Activated T-cell treated with anti-CD3 and anti-CD28 coated beads, Interleukin-2, amount 50 U/mL, for 72 hours (primary cell): Measurements from ENCODE around the gene PDHB. TPM values are rescaled to one million over a fixed set of nuclear protein-coding genes. Genes with fewer than 3 reads are reported as not detected.

Source experiments
- ATAC-seq, 2 donors: fragments of 150-1000 bp; cut with Tn5 transposase; replicated peaks in 1 of 2; 2 replicates each; pipeline ENCODE4 v1.10.0; 2021; ENCODE audit warnings: moderate library complexity in 2 of 2, mild to moderate bottlenecking in 1 of 2
- DNase-seq, 2 donors: peaks; one replicate each; pipeline ENCODE4 v3.0.0; 2021 to 2022; ENCODE audit warnings: mixed read lengths in 1 of 2
- H3K27ac Mint-ChIP-seq: one replicate; pipeline ENCODE4 v1.8.0; 2022; ENCODE audit warnings: mild to moderate bottlenecking, moderate library complexity, mixed read lengths
- H3K27me3 Mint-ChIP-seq: one replicate; pipeline ENCODE4 v1.8.0; 2022; ENCODE audit warnings: low read depth, mixed read lengths
- H3K36me3 Mint-ChIP-seq, 2 donors: one replicate each; pipeline ENCODE4 v1.8.0; 2022; ENCODE audit warnings: mixed read lengths in 2 of 2, mild to moderate bottlenecking in 1 of 2; ENCODE audit not compliant: insufficient read depth in 2 of 2
- H3K4me1 Mint-ChIP-seq: one replicate; pipeline ENCODE4 v1.8.0; 2022; ENCODE audit warnings: low read depth, mixed read lengths
- H3K4me3 Mint-ChIP-seq, 2 donors: one replicate each; pipeline ENCODE4 v1.8.0; 2022; ENCODE audit warnings: mild to moderate bottlenecking in 2 of 2, mixed read lengths in 2 of 2, moderate library complexity in 2 of 2
- H3K9me3 Mint-ChIP-seq, 2 donors: one replicate each; pipeline ENCODE4 v1.8.0; 2022; ENCODE audit warnings: mixed read lengths in 2 of 2
- total RNA-seq, 2 donors: library from RNA; stranded (reverse); gene quantifications; one replicate each; pipeline ENCODE4 v1.2.3, GENCODE V29; 2022

PDHB gene
- total RNA-seq = 10 to 100 TPM; 36.9 to 40.5 TPM

GRCh38 chr3:58433400-58434167 lies at the start of gene PDHB:
TSS of gene PDHB (minus strand) at chr3:58433832. CDS start at chr3:58433809, 23 bp downstream.
- Mint-ChIP-seq H3K4me3 (peak within 1 kb of the TSS; percentile 93 to 97), H3K27me3 (no peaks in the 10 kb centered on the region), H3K4me1 (peaks cover 43% of the 10 kb centered on the region), H3K9me3 (no peaks in the 10 kb centered on the region), H3K36me3 (peaks cover 4 to 14% of the 10 kb centered on the region in 2 donors), H3K27ac (peak within 1 kb of the TSS; percentile 87)
- DNase-seq (peak; percentile 91 to 93), ATAC-seq (peak; percentile 94 to 95)

DNA sequence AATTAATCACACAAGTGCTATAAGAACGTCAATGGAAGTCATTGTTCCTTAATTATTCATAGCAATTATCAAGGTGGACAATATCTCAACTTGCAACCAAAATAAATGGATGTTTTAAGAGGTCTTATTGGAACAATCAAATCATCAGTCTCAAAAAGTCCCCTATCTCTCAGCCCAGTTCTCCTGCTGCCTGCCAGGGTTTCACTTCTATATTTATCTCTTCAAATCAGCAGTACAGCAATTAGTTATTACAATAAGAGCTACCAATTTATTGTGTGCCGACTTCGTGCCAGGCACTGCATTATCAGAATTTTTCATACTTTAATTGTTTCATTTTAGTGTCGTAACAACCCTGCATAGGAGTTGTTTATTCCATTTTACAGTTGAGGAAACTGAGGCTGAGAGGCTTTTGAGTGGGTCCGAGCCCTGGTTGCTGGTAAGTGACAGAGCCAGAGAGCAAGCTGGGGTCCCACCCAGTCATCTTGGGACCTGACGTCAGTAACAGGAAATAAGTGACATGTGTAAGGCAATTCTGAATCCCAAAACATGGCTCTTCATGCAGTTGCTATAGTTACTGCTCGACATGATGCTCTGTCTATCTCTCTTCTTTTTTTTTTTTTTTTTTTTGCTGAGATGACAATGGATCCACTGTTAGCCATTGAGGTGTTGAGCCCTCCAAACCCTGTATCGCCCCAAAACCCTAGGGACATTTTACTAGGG lies 49.4 kb upstream of the PDHB start:
- peaks cover 32% of the 10 kb centered on the region for H3K27me3 Mint-ChIP-seq
- peaks cover 0 to 2% of the 10 kb centered on the region in 2 donors for H3K9me3 Mint-ChIP-seq
- no peak overlapping the region for H3K27ac Mint-ChIP-seq
- no peak for DNase-seq
- H3K4me3 Mint-ChIP-seq = no peak overlapping the region
- peaks cover 14% of the 10 kb centered on the region for H3K4me1 Mint-ChIP-seq
- H3K36me3 Mint-ChIP-seq = peaks cover 0 to 2% of the 10 kb centered on the region in 2 donors
- ATAC-seq = peak; percentile 54 to 80

DNA sequence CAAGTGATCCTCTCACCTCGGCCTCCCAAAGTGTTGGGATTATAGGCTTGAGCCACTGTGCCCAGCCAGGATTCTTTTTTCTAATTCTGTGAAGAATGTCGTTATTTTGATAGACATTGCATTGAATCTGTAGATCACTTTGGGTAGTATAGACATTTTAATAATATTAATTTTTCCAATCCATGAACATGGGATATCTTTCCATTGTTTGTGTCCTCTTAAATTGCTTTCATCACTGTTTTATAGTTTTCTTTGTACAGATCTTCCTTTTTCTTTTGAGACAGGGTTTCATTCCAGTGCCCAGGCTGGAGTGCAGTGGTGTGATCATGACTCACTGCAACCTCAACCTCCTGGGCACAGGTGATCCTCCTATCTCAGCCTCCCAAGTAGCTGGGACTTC lies 46.7 kb upstream of the PDHB start:
- Mint-ChIP-seq H3K4me3 (no peak overlapping the region), H3K27me3 (peaks cover 10% of the 10 kb centered on the region), H3K4me1 (peaks cover 6% of the 10 kb centered on the region), H3K9me3 (peaks cover 0 to 2% of the 10 kb centered on the region in 2 donors), H3K36me3 (peaks cover 0 to 2% of the 10 kb centered on the region in 2 donors), H3K27ac (no peak overlapping the region)
- no peak for DNase-seq
- no peak for ATAC-seq

GRCh38 chr3:58478781-58479180 lies 45.1 kb upstream of the PDHB start:
- no peak overlapping the region for H3K4me3 Mint-ChIP-seq
- H3K9me3 Mint-ChIP-seq = peaks cover 0 to 2% of the 10 kb centered on the region in 2 donors
- ATAC-seq = no peak
- H3K36me3 Mint-ChIP-seq = peaks cover 0 to 2% of the 10 kb centered on the region in 2 donors
- no peak for DNase-seq
- H3K27ac Mint-ChIP-seq = no peak overlapping the region
- H3K27me3 Mint-ChIP-seq = peaks cover 10% of the 10 kb centered on the region
- peaks cover 21% of the 10 kb centered on the region for H3K4me1 Mint-ChIP-seq

DNA sequence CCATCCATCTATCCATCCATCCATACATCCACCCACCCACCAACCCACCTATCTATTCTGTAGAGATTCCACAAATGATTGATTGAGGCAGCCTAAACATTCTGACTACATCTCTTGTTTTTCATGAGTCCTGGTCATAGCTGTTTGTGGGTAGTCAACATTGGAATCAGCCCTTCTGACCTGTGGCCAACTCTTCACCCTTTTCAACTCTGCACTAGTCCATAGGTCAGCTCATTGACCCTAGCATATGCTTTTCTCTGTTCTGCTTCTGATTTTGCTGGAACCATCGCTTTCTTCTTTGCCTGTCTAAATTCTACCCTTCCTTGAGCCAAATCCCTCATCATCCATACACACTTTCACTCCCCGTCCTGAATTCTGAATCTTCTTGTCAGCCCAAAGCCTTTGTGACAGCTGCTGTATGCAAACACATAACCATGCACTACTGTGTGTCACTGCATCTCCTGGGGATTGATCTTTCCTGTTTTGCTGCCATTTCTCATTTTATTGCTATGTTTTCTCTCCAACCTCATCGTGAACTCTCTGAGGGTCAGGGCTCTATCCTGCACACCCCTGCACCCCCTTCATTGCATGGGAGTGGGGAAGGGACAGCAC lies 41.4 kb upstream of the PDHB start:
- peaks cover 0 to 2% of the 10 kb centered on the region in 2 donors for H3K9me3 Mint-ChIP-seq
- H3K27me3 Mint-ChIP-seq = peaks cover 13% of the 10 kb centered on the region
- H3K36me3 Mint-ChIP-seq = peaks cover 0 to 2% of the 10 kb centered on the region in 2 donors
- H3K4me3 Mint-ChIP-seq = no peak overlapping the region
- ATAC-seq (no peak), DNase-seq (no peak)
- no peak overlapping the region for H3K27ac Mint-ChIP-seq
- H3K4me1 Mint-ChIP-seq = peaks cover 48% of the 10 kb centered on the region

DNA sequence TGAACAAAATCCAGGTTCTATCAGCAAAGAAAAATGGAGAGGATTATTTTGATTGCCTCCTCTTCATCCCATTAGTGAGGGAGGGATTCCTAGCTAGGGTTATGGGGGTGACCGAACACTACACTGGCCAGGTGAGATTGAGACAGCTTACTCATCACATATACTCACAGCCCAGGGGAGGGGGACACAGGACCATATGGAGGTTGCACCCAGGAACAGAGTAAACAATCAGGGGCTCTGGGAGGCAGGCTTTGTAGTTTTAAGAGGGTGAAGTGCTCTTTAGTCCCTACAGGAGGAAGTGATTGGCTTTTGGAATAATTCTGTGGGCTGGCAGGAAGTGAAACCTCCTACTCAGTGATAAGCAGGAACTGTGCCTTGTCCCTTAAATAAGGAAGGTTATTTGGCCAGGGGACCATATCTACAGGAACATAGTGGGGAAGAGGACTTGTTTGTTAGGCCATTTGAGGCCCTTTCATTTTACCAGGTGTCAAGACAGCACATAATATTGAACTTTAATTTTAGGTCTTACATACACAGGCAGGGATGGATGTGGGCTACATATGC lies 40.8 kb upstream of the PDHB start:
- H3K4me3 Mint-ChIP-seq = no peak overlapping the region
- H3K36me3 Mint-ChIP-seq = peaks cover 0 to 2% of the 10 kb centered on the region in 2 donors
- no peak for ATAC-seq
- H3K27me3 Mint-ChIP-seq = peaks cover 13% of the 10 kb centered on the region
- no peak for DNase-seq
- H3K27ac Mint-ChIP-seq = no peak overlapping the region
- peaks cover 0 to 2% of the 10 kb centered on the region in 2 donors for H3K9me3 Mint-ChIP-seq
- H3K4me1 Mint-ChIP-seq = peaks cover 54% of the 10 kb centered on the region

- peaks cover 56% of the 10 kb centered on the region for H3K4me1 Mint-ChIP-seq
- no peak overlapping the region for H3K4me3 Mint-ChIP-seq
- no peak overlapping the region for H3K27ac Mint-ChIP-seq
- DNase-seq (no peak), ATAC-seq (no peak)
- no peaks in the 10 kb centered on the region for H3K36me3 Mint-ChIP-seq
- H3K27me3 Mint-ChIP-seq = peaks cover 13% of the 10 kb centered on the region
- H3K9me3 Mint-ChIP-seq = no peaks in the 10 kb centered on the region
Measured at GRCh38 chr3:58473275-58473674, 39.6 kb upstream of the PDHB start.

GRCh38 chr3:58471025-58471887 lies 37.6 kb upstream of the PDHB start:
- H3K27me3 Mint-ChIP-seq = peaks cover 13% of the 10 kb centered on the region

DNA sequence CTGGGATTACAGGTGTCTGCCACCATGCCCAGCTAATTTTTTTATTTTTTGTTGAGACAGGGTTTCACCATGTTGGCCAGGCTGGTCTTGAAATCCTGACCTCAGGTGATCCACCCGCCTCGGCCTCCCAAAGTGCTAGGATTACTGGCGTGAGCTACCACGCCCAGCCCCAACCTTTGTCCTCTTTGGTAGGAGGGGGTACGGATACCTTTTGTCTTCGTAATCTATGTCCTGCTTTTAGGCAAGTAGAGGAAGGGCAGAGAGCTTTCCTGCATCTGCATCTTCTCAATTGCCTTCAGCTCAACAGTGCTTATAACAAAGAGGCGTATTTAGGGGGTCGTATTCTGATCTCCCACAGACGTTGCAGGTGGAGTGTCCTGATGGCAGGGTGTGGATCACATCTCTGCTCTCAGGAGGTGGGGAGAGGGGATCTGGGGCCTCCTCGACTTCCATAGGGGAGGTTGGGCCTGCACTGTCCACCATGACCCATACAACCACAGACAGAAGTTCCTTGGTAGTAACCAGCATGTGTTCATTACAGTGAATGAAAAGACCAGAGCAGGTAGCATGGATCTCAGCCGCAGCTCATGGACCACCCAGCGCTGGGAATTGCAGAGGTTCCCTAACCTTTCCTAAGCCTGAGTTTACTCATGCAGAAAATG lies 36.9 kb upstream of the PDHB start:
- no peaks in the 10 kb centered on the region for H3K36me3 Mint-ChIP-seq
- ATAC-seq (no peak), DNase-seq (no peak)
- no peaks in the 10 kb centered on the region for H3K9me3 Mint-ChIP-seq
- H3K27ac Mint-ChIP-seq = peak overlapping the region; percentile 66
- H3K27me3 Mint-ChIP-seq = peaks cover 13% of the 10 kb centered on the region
- peaks cover 58% of the 10 kb centered on the region for H3K4me1 Mint-ChIP-seq
- peak overlapping the region; percentile 61 to 69 for H3K4me3 Mint-ChIP-seq

More at GRCh38 chr3:58471025-58471887, 37.6 kb upstream of the PDHB start:
- no peaks in the 10 kb centered on the region for H3K9me3 Mint-ChIP-seq
- H3K4me3 Mint-ChIP-seq = peak overlapping the region; percentile 61 to 69
- peak; percentile 96 for ATAC-seq
- peaks cover 56% of the 10 kb centered on the region for H3K4me1 Mint-ChIP-seq
- no peaks in the 10 kb centered on the region for H3K36me3 Mint-ChIP-seq
- peak; percentile 79 to 85 for DNase-seq
- peak overlapping the region; percentile 66 for H3K27ac Mint-ChIP-seq

GRCh38 chr3:58469096-58469495 lies 35.5 kb upstream of the PDHB start:
- ATAC-seq = no peak

GRCh38 chr3:58466899-58467563 lies 33.4 kb upstream of the PDHB start:
- no peak for ATAC-seq
- H3K4me3 Mint-ChIP-seq = no peak overlapping the region

More at GRCh38 chr3:58469096-58469495, 35.5 kb upstream of the PDHB start:
- Mint-ChIP-seq H3K27ac (no peak overlapping the region), H3K4me1 (peaks cover 59% of the 10 kb centered on the region), H3K4me3 (no peak overlapping the region), H3K27me3 (peaks cover 7% of the 10 kb centered on the region), H3K36me3 (no peaks in the 10 kb centered on the region), H3K9me3 (no peaks in the 10 kb centered on the region)
- DNase-seq = no peak

More at GRCh38 chr3:58466899-58467563, 33.4 kb upstream of the PDHB start:
- Mint-ChIP-seq H3K36me3 (no peaks in the 10 kb centered on the region), H3K9me3 (no peaks in the 10 kb centered on the region), H3K27ac (no peak overlapping the region), H3K27me3 (no peaks in the 10 kb centered on the region), H3K4me1 (peaks cover 50% of the 10 kb centered on the region)
- DNase-seq = no peak
